NCI-H748 treated with DMSO at 0.1 percent for 48 hours (cell line): ENCODE data around the gene GPR32.
A peak's percentile ranks its signal among the peaks of the same experiment; 100 is the strongest.
"Not testable (repeated sequence)": the region's sequence is repeated elsewhere in the genome, so short reads cannot be mapped to it uniquely, and the experiment has no call there.

ENCODE experiments used
- DNase-seq: peaks from one replicate; lab custom pipeline; 2025; lab: John Stamatoyannopoulos, UW

Gene GPR32

GRCh38 chr19:50747141-50747540 is 23.1 kb upstream of the GPR32 start:
- not testable (repeated sequence) for DNase-seq

- DNase-seq: no peak
Measured at GRCh38 chr19:50749490-50749889, 20.8 kb upstream of the GPR32 start.

GRCh38 chr19:50750010-50750409 is 20.3 kb upstream of the GPR32 start:
- peak; percentile 22 for DNase-seq

- no peak for DNase-seq
Measured at GRCh38 chr19:50753879-50754278, 16.4 kb upstream of the GPR32 start.

- not testable (repeated sequence) for DNase-seq
Measured at GRCh38 chr19:50756244-50756643, 14.0 kb upstream of the GPR32 start.

- not testable (repeated sequence) for DNase-seq
Measured at GRCh38 chr19:50757624-50758023, 12.6 kb upstream of the GPR32 start.

GRCh38 chr19:50759076-50759475 is 11.2 kb upstream of the GPR32 start:
- not testable (repeated sequence) for DNase-seq

- no peak for DNase-seq
Measured at GRCh38 chr19:50759886-50760285, 10.4 kb upstream of the GPR32 start.

- not testable (repeated sequence) for DNase-seq
Measured at GRCh38 chr19:50761501-50761900, 8.8 kb upstream of the GPR32 start.

GRCh38 chr19:50763521-50763920 is 6.7 kb upstream of the GPR32 start:
- not testable (repeated sequence) for DNase-seq

- no peak for DNase-seq
Measured at GRCh38 chr19:50764409-50764808, 5.9 kb upstream of the GPR32 start.

GRCh38 chr19:50766746-50767145 is 3.5 kb upstream of the GPR32 start:
- DNase-seq: not testable (repeated sequence)

- DNase-seq: not testable (repeated sequence)
Measured at GRCh38 chr19:50767263-50767662, 3.0 kb upstream of the GPR32 start.

- no peak for DNase-seq
Measured at GRCh38 chr19:50768277-50768676, 2.0 kb upstream of the GPR32 start.

GRCh38 chr19:50770888-50771287 is 624 bp downstream of the GPR32 start:
- no peak for DNase-seq

- DNase-seq: peak; percentile 20
Measured at GRCh38 chr19:50772476-50772875, 2.2 kb downstream of the GPR32 start.

GRCh38 chr19:50772912-50773311 is 2.6 kb downstream of the GPR32 start:
- DNase-seq: not testable (repeated sequence)

GRCh38 chr19:50773454-50773853 is 3.2 kb downstream of the GPR32 start:
- not testable (repeated sequence) for DNase-seq

GRCh38 chr19:50776131-50776530 is 5.9 kb downstream of the GPR32 start:
- DNase-seq: no peak

- DNase-seq: no peak
Measured at GRCh38 chr19:50777261-50777660, 7.0 kb downstream of the GPR32 start.

- peak; percentile 24 for DNase-seq
Measured at GRCh38 chr19:50777830-50778303, 7.6 kb downstream of the GPR32 start.

GRCh38 chr19:50778906-50779430 is 8.7 kb downstream of the GPR32 start:
- no peak for DNase-seq

GRCh38 chr19:50779504-50780457 is 9.5 kb downstream of the GPR32 start:
- DNase-seq: no peak
